OCI-LY1 (cell line): ENCODE data around the gene CEP112.

Experiments
- H2AFZ ChIP-seq: fragments of 200-600 bp; sonication (generic), shearing (Covaris generic); 2 replicates; pipeline ENCODE4 v1.6.0; 2014; ENCODE audit warnings: antibody characterized with exemption, mild to moderate bottlenecking, low read length
- H3F3A ChIP-seq: fragments of 200-600 bp; sonication (generic), shearing (Covaris generic); 2 replicates; pipeline ENCODE4 v1.6.0; 2014; ENCODE audit warnings: mild to moderate bottlenecking, antibody characterized with exemption, low read length, moderate library complexity; ENCODE audit not compliant: insufficient read depth
- H3K27ac ChIP-seq: fragments of 200-600 bp; sonication (generic); 2 replicates; pipeline ENCODE4 v1.5.1; 2014; ENCODE audit warnings: low read length, mixed run types, mild to moderate bottlenecking, low read depth; ENCODE audit not compliant: poor library complexity, severe bottlenecking
- H3K27me3 ChIP-seq: fragments of 200-600 bp; sonication (generic); 2 replicates; pipeline ENCODE4 v1.6.0; 2014; ENCODE audit warnings: antibody characterized with exemption, mild to moderate bottlenecking, low read length, moderate library complexity; ENCODE audit not compliant: insufficient read depth
- H3K36me3 ChIP-seq: fragments of 200-600 bp; sonication (generic); 2 replicates; pipeline ENCODE4 v1.6.1; 2014; ENCODE audit warnings: mild to moderate bottlenecking, antibody characterized with exemption, low read length, moderate library complexity, mixed read lengths; ENCODE audit not compliant: insufficient read depth
- H3K4me1 ChIP-seq: fragments of 200-600 bp; sonication (generic); 2 replicates; pipeline ENCODE4 v1.5.1; 2014; ENCODE audit warnings: mild to moderate bottlenecking, low read length, moderate library complexity; ENCODE audit not compliant: insufficient read depth, severe bottlenecking
- H3K4me2 ChIP-seq: fragments of 200-600 bp; sonication (generic), shearing (Covaris generic); 2 replicates; pipeline ENCODE4 v1.6.1; 2014; ENCODE audit warnings: low read length
- H3K4me3 ChIP-seq: fragments of 200-600 bp; sonication (generic); 2 replicates; pipeline ENCODE4 v1.5.1; 2014; ENCODE audit warnings: low read length, low read depth, mild to moderate bottlenecking, mixed read lengths; ENCODE audit not compliant: poor library complexity, severe bottlenecking
- H3K79me2 ChIP-seq: fragments of 200-600 bp; shearing (Covaris generic); 2 replicates; pipeline ENCODE4 v1.6.1; 2016; ENCODE audit warnings: mixed run types, low read length, mixed read lengths; ENCODE audit not compliant: insufficient read depth
- H3K9ac ChIP-seq: fragments of 200-600 bp; sonication (generic), shearing (Covaris generic); 2 replicates; pipeline ENCODE4 v1.6.1; 2014; ENCODE audit warnings: mild to moderate bottlenecking, low read length, mixed read lengths
- H3K9me2 ChIP-seq: fragments of 200-600 bp; sonication (generic), shearing (Covaris generic); 2 replicates; pipeline ENCODE4 v1.6.1; 2014; ENCODE audit warnings: low read depth, mild to moderate bottlenecking, low read length, mixed read lengths
- H3K9me3 ChIP-seq: fragments of 200-600 bp; shearing (Covaris generic); 2 replicates; pipeline ENCODE4 v1.6.1; 2014; ENCODE audit warnings: low read length, mixed read lengths
- H4K20me1 ChIP-seq: fragments of 200-600 bp; sonication (generic), shearing (Covaris generic); 2 replicates; pipeline ENCODE4 v1.6.0; 2016; ENCODE audit warnings: mild to moderate bottlenecking, low read length; ENCODE audit not compliant: insufficient read depth
- CTCF ChIP-seq: fragments of 200-600 bp; sonication (generic), shearing (Covaris generic); IDR thresholded peaks from 2 replicates; pipeline ENCODE4 v1.5.1; 2017; ENCODE audit warnings: mild to moderate bottlenecking, antibody characterized with exemption, low read length, moderate library complexity, mixed read lengths
- EZH2 ChIP-seq: fragments of 200-600 bp; sonication (generic), shearing (Covaris generic); IDR thresholded peaks from 2 replicates; pipeline ENCODE4 v1.8.0; 2017; ENCODE audit warnings: borderline replicate concordance, mixed run types, mild to moderate bottlenecking, antibody characterized with exemption, low read length, moderate library complexity, mixed read lengths

CEP112 gene

GRCh38 chr17:65659512-65659911, 532.4 kb downstream of the CEP112 start:
- no peak for TF ChIP-seq CTCF
- no peak for TF ChIP-seq EZH2

GRCh38 chr17:65657251-65657828, 534.6 kb downstream of the CEP112 start:
- H3F3A ChIP-seq, result no peaks in the 10 kb centered on the region
- H2AFZ ChIP-seq, result no peak overlapping the region
- no peaks in the 10 kb centered on the region for H3K4me1 ChIP-seq
- H3K9ac ChIP-seq, result no peak overlapping the region
- no peak overlapping the region for H3K27ac ChIP-seq
- no peaks in the 10 kb centered on the region for H3K36me3 ChIP-seq
- H3K27me3 ChIP-seq, result no peaks in the 10 kb centered on the region
- H3K79me2 ChIP-seq, result no peaks in the 10 kb centered on the region
- no peaks in the 10 kb centered on the region for H3K9me2 ChIP-seq
- H3K4me3 ChIP-seq, result no peak overlapping the region
- TF ChIP-seq CTCF (no peak), EZH2 (no peak)
- no peaks in the 10 kb centered on the region for H3K9me3 ChIP-seq
- H4K20me1 ChIP-seq, result no peaks in the 10 kb centered on the region
- H3K4me2 ChIP-seq, result no peak overlapping the region

More at GRCh38 chr17:65659512-65659911, 532.4 kb downstream of the CEP112 start:
- H3K4me1 ChIP-seq, result no peaks in the 10 kb centered on the region
- no peaks in the 10 kb centered on the region for H3K79me2 ChIP-seq
- H4K20me1 ChIP-seq, result no peaks in the 10 kb centered on the region
- H3K9me3 ChIP-seq, result no peaks in the 10 kb centered on the region
- H3K36me3 ChIP-seq, result no peaks in the 10 kb centered on the region
- no peak overlapping the region for H3K4me3 ChIP-seq
- H3K27me3 ChIP-seq, result no peaks in the 10 kb centered on the region
- no peak overlapping the region for H3K4me2 ChIP-seq
- H3K27ac ChIP-seq, result no peak overlapping the region
- H3K9me2 ChIP-seq, result no peaks in the 10 kb centered on the region
- no peak overlapping the region for H2AFZ ChIP-seq
- no peaks in the 10 kb centered on the region for H3F3A ChIP-seq
- H3K9ac ChIP-seq, result no peak overlapping the region

GRCh38 chr17:65656390-65657250, 535.3 kb downstream of the CEP112 start:
- no peaks in the 10 kb centered on the region for H3K36me3 ChIP-seq
- H3K4me2 ChIP-seq, result no peak overlapping the region

More at GRCh38 chr17:65656390-65657250, 535.3 kb downstream of the CEP112 start:
- Histone ChIP-seq H4K20me1 (no peaks in the 10 kb centered on the region), H3K4me3 (no peak overlapping the region), H3K79me2 (no peaks in the 10 kb centered on the region), H3K9ac (no peak overlapping the region), H3K4me1 (no peaks in the 10 kb centered on the region), H3K9me2 (no peaks in the 10 kb centered on the region), H3K27me3 (no peaks in the 10 kb centered on the region), H2AFZ (no peak overlapping the region), H3K9me3 (no peaks in the 10 kb centered on the region), H3K27ac (no peak overlapping the region), H3F3A (no peaks in the 10 kb centered on the region)
- no peak for TF ChIP-seq CTCF
- TF ChIP-seq EZH2, result no peak
